Mucosa of stomach (tissue), 1 donor: ENCODE measurements around the gene JAK1.

ENCODE experiments used
- H3K27me3 ChIP-seq: one replicate; pipeline ENCODE4 v1.7.0; 2013; ENCODE audit warnings: mild to moderate bottlenecking, low read length; ENCODE audit not compliant: control insufficient read depth, insufficient read depth
- H3K36me3 ChIP-seq: one replicate; pipeline ENCODE4 v1.7.0; 2013; ENCODE audit warnings: low read length; ENCODE audit not compliant: control insufficient read depth, insufficient read depth
- H3K4me1 ChIP-seq: one replicate; pipeline ENCODE4 v1.7.0; 2013; ENCODE audit warnings: mild to moderate bottlenecking, low read length; ENCODE audit not compliant: control insufficient read depth, insufficient read depth
- H3K4me3 ChIP-seq: one replicate; pipeline ENCODE4 v1.7.0; 2013; ENCODE audit warnings: low read length
- H3K9ac ChIP-seq: one replicate; pipeline ENCODE4 v1.7.0; 2013; ENCODE audit warnings: mild to moderate bottlenecking, low read length, moderate library complexity
- H3K9me3 ChIP-seq: one replicate; pipeline ENCODE4 v1.7.0; 2013; ENCODE audit warnings: mild to moderate bottlenecking, low read length, moderate library complexity; ENCODE audit not compliant: control insufficient read depth
- donor health status: Pancreatic carcinoma.

Gene JAK1

DNA sequence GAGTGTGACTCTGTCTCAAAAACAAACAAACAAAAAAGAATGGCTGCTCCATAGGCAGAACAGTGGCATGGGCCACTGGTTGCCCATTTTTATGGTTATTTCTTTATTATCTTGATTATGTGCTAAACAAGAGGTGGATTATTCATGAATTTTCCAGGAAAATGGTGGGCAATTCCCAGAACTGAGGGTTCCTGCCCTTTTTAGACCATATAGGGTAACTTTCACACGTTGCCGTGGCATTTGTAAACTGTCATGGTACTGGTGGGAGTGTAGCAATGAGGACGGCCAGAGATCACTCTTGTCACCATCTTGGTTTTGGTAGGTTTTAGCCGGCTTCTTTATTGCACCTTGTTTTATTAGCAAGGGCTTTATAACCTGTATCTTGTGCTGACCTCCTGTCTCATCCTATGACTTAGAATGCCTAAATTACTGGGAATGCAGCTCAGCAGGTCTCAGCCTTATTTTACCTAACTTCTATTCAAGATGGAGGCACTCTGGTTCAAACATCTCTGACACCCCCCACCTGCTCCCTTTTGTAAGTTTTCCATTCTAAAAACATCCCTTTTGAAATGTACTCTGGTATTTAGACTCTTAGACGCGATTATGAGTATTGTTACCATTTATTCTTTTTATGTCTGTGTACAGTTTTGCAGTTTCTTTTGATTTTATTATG lies 164.4 kb downstream of the JAK1 start:
- Histone ChIP-seq H3K4me3 (no peak overlapping the region), H3K9me3 (no peaks in the 10 kb centered on the region), H3K9ac (no peak overlapping the region), H3K36me3 (no peaks in the 10 kb centered on the region), H3K4me1 (no peaks in the 10 kb centered on the region), H3K27me3 (no peaks in the 10 kb centered on the region)

DNA sequence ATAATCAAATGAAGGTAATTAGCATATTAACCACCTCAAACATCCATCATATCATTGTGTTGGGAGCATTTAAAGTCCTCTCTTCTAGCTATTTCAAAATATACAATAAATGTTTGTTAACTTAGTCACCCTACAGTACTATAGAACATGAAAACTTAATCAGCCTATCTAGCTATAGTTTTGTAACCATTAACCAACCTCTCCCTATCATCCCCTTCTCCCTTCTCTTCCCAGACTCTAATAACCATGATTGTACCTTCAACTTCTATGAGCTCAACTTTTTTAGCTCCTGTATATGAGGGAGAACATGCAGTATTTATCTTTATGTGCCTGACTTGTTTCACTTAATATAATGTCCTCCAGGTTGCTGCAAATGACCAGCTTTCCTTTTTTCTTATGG lies 167.5 kb downstream of the JAK1 start:
- H3K27me3 ChIP-seq: no peaks in the 10 kb centered on the region
- H3K4me3 ChIP-seq: no peak overlapping the region
- no peaks in the 10 kb centered on the region for H3K36me3 ChIP-seq
- no peaks in the 10 kb centered on the region for H3K9me3 ChIP-seq
- no peaks in the 10 kb centered on the region for H3K4me1 ChIP-seq
- H3K9ac ChIP-seq: no peak overlapping the region

DNA sequence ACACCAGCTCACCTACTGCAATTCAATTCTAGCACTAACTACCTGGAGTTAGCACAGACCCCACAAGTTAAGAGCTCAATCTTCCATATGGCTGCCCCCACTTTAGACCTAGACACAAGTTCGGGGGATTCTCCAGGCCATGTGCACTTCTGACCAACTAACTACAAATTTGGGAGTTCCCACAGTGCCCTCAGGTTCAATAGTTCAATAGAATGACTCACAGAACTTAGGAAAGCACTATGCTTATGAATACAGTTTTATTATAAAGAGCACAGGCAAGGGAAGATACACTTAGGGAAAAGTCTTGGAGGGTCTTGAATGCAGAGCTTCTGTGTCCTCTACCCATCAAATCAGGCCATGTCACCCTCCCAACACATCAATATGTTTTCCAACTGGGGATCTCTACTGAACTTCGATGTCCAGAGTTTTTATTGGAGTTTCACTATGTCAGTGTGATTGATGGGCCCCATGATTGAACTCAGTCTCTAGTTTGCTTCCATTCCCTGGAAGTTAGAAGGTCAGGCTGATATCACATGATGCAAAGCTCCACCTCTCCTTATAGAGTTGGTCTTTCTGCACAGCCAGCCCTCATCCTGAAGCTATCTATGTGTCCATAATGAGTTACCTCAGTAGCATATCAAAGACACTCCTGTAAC lies 175.4 kb downstream of the JAK1 start:
- no peaks in the 10 kb centered on the region for H3K4me1 ChIP-seq
- H3K36me3 ChIP-seq: no peaks in the 10 kb centered on the region
- H3K27me3 ChIP-seq: no peaks in the 10 kb centered on the region
- H3K9ac ChIP-seq: no peak overlapping the region
- H3K9me3 ChIP-seq: no peaks in the 10 kb centered on the region
- no peak overlapping the region for H3K4me3 ChIP-seq
